Small intestine (tissue), 7 donors: ENCODE results near the gene ZFYVE28. TPM values are rescaled to one million over a fixed set of nuclear protein-coding genes. Genes with fewer than 3 reads are reported as not detected.
A peak's percentile ranks its signal among the peaks of the same experiment; 100 is the strongest.

Experiments used
- DNase-seq, 2 donors: peaks; one replicate each; pipeline versions ENCODE4 v3.0.0 to v3.0.0-alpha.2; 2013
- FAIRE-seq: peaks from 2 replicates; lab custom pipeline; 2012; peaks lifted over from hg19 to GRCh38; lab: Jason Lieb, UNC
- H3K27ac ChIP-seq, 3 donors: one replicate each; pipeline ENCODE4 v1.5.1; 2013; ENCODE audit warnings: low read length in 2 of 3, mild to moderate bottlenecking in 2 of 3, control low read depth in 1 of 3, inconsistent platforms in 1 of 3, low read depth in 1 of 3, moderate library complexity in 1 of 3
- H3K27me3 ChIP-seq, 3 donors: one replicate each; pipeline ENCODE4 v1.6.1; 2013; ENCODE audit warnings: low read length in 3 of 3, inconsistent platforms in 1 of 3; ENCODE audit not compliant: control insufficient read depth in 3 of 3, insufficient read depth in 3 of 3
- H3K36me3 ChIP-seq, 3 donors: one replicate each; pipeline ENCODE4 v1.6.1; 2013; ENCODE audit warnings: low read length in 3 of 3, inconsistent platforms in 1 of 3, low read depth in 1 of 3, mild to moderate bottlenecking in 1 of 3, moderate library complexity in 1 of 3; ENCODE audit not compliant: control insufficient read depth in 3 of 3, insufficient read depth in 2 of 3
- H3K4me1 ChIP-seq, 3 donors: one replicate each; pipeline ENCODE4 v1.6.1; 2013; ENCODE audit warnings: low read length in 2 of 3, inconsistent platforms in 1 of 3, low read depth in 1 of 3, mild to moderate bottlenecking in 1 of 3, moderate library complexity in 1 of 3; ENCODE audit not compliant: control insufficient read depth in 3 of 3, insufficient read depth in 2 of 3
- H3K4me3 ChIP-seq, 3 donors: one replicate each; pipeline ENCODE4 v1.5.1; 2013; ENCODE audit warnings: low read length in 3 of 3, control low read depth in 1 of 3, inconsistent platforms in 1 of 3, low read depth in 1 of 3, mild to moderate bottlenecking in 1 of 3, moderate library complexity in 1 of 3
- H3K9me3 ChIP-seq, 2 donors: one replicate each; pipeline ENCODE4 v1.6.1; 2013; ENCODE audit warnings: low read depth in 1 of 2, low read length in 1 of 2; ENCODE audit not compliant: control insufficient read depth in 2 of 2, insufficient read depth in 1 of 2
- WGBS, 3 donors: extraction: QIAGEN DNeasy Blood & Tissue Kit; methylation state at CpG; one replicate each; pipeline ENCODE4 v1.1.7; 2013; 5-methylcytosine and 5-hydroxymethylcytosine counted together
- polyA plus RNA-seq, 4 donors: library from polyadenylated mRNA; stranded (reverse) in 3 of 4; unstranded in 1 of 4; fragments of 200-250 nt in 3 of 4; fragments of 120-200 nt in 1 of 4; gene quantifications; one replicate each; pipeline versions ENCODE4 v1.2.1 to v1.2.3, GENCODE V29; 2013
- donor health status: healthy with polysubstance abuse.
- donor health status: control.
- donor health status: control.
- donor health status: Bipolar disorder and iron deficiency.
- donor health status: healthy.

Gene ZFYVE28
- polyA plus RNA-seq, 4 donors = 8.6 to 29.5 (median 12.8) TPM

DNA sequence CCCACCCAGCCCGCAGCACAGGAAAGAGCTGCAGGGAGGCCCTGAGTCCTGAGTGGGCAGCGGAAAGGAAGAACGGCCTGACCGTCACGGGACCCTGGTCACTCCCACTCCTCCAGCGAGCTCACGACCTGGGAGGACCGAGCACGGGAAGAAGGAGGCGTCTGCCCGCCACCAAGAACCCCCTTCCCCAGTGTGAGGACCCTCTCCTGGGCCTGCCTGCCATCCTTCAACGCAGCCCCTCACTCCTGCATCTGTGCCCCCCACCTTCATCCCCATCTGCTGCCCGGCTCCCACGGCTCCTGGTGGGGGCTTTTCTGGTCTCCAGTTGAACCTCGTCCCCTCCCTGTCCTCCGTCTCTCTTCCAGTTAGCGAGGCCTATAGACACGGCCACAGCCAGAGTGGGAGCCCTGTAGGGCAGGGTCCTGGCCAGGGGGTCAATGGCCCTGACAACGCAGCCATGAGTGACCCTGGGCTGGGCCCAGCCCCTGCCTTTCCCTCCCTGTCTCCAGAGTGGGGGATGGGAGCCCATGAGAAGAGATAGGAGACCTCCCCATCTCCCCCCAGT is 115.2 kb downstream of the ZFYVE28 start:
- no peaks in the 10 kb centered on the region for H3K27me3 ChIP-seq
- H3K36me3 ChIP-seq = peaks cover 0 to 4% (median 0%) of the 10 kb centered on the region in 3 donors
- WGBS, 3 donors = 89 to 95% (median 89%) methylated on average over 16 to 19 of the region's 19 CpGs
- no peaks in the 10 kb centered on the region for H3K4me1 ChIP-seq
- DNase-seq (no peak), FAIRE-seq (no peak)
- H3K4me3 ChIP-seq = no peak overlapping the region
- peaks cover 0 to 18% of the 10 kb centered on the region in 2 donors for H3K9me3 ChIP-seq
- no peak overlapping the region for H3K27ac ChIP-seq

DNA sequence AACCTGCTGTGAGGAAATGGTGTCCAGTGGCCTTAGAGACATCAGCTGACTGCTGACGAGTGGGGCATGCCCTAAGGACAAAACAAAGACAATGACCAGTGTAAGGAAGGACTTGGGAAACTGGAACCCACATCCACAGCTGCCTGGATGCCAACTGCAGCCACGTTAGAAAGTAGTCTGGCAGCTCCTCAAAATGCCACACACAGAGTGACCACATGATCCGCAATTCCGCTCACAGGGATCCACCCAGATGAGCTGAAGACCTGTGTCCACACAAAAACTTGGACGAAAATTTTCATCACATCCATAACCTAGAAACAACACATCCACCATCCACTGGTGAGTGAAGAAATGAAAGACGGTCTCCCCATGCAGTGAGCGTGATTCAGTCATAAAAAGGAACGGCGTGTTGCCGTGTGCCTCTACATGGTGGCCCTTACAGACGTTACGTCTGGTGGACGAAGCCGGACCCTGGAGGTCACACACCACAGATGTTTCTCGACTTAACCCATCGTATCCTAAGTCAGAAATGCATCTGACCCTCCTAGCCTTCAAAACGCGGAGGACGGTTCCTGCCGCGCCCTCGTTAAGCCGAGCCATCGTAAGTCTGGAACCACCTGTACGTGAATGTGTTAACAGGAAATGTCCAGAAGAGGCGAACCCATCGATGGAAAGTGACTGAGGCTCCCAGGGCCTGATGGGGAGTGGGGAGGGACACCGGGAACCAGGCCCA is 115.9 kb downstream of the ZFYVE28 start:
- 91 to 96% (median 94%) methylated on average over 28 of the region's 28 CpGs for WGBS, 3 donors
- Histone ChIP-seq H3K4me1 (no peaks in the 10 kb centered on the region), H3K36me3 (peaks cover 0 to 4% (median 0%) of the 10 kb centered on the region in 3 donors), H3K27ac (no peak overlapping the region), H3K9me3 (peaks cover 0 to 16% of the 10 kb centered on the region in 2 donors), H3K27me3 (no peaks in the 10 kb centered on the region), H3K4me3 (no peak overlapping the region)
- no peak for DNase-seq
- no peak for FAIRE-seq

DNA sequence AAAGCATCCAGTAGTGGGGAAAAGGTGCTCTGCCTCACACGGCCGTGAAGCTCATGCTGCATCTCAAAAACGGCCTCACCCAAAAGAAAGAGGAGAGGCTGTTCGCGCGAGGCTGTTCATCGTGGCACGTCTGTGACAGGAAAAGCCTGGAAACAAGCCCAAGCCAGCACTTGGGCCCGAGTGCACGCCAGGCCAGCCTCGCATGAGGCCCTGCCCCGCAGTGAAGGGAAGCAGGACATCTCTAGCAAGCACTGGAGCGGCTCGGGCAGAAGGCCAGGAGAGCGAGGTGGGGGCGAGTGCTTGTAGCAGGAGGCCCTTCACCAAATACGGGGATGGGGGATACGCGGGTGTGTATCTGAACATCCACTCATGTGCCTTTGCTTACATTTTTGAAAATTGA is 116.6 kb downstream of the ZFYVE28 start:
- H3K27me3 ChIP-seq = no peaks in the 10 kb centered on the region
- no peaks in the 10 kb centered on the region for H3K4me1 ChIP-seq
- H3K27ac ChIP-seq = no peak overlapping the region
- DNase-seq (peak in 1 of 2 donors; percentile 12), FAIRE-seq (no peak)
- no peak overlapping the region for H3K4me3 ChIP-seq
- 68 to 88% (median 83%) methylated on average over 19 of the region's 19 CpGs for WGBS, 3 donors
- H3K36me3 ChIP-seq = peaks cover 0 to 4% (median 0%) of the 10 kb centered on the region in 3 donors
- H3K9me3 ChIP-seq = peaks cover 0 to 14% of the 10 kb centered on the region in 2 donors

DNA sequence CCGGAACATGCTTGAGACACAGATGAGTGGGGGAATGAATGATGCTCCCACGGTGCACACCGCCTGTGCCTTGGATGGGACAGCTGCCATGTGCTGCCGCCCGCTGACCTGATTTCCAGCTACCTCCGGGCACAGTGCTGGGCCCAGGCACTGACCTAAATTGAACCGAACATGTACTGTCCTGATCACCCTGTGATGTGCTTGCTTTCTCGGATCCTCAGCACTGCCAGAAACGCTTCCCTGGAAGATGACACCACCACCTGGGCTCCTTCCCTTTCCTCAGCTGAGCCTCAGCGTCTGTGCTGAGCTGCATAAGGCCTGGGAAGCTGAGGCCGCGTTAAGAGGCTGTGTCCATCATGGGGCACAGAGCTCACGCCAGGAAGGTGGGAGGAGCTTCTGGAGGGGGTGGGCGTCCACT is 117.2 kb downstream of the ZFYVE28 start:
- no peak overlapping the region for H3K4me3 ChIP-seq
- no peaks in the 10 kb centered on the region for H3K27me3 ChIP-seq
- peaks cover 0 to 4% (median 0%) of the 10 kb centered on the region in 3 donors for H3K36me3 ChIP-seq
- H3K4me1 ChIP-seq = peaks cover 0 to 2% (median 0%) of the 10 kb centered on the region in 3 donors
- WGBS, 3 donors = 86 to 92% (median 88%) methylated on average over 14 of the region's 14 CpGs
- FAIRE-seq (no peak), DNase-seq (no peak)
- no peak overlapping the region for H3K27ac ChIP-seq
- peaks cover 0 to 12% of the 10 kb centered on the region in 2 donors for H3K9me3 ChIP-seq

DNA sequence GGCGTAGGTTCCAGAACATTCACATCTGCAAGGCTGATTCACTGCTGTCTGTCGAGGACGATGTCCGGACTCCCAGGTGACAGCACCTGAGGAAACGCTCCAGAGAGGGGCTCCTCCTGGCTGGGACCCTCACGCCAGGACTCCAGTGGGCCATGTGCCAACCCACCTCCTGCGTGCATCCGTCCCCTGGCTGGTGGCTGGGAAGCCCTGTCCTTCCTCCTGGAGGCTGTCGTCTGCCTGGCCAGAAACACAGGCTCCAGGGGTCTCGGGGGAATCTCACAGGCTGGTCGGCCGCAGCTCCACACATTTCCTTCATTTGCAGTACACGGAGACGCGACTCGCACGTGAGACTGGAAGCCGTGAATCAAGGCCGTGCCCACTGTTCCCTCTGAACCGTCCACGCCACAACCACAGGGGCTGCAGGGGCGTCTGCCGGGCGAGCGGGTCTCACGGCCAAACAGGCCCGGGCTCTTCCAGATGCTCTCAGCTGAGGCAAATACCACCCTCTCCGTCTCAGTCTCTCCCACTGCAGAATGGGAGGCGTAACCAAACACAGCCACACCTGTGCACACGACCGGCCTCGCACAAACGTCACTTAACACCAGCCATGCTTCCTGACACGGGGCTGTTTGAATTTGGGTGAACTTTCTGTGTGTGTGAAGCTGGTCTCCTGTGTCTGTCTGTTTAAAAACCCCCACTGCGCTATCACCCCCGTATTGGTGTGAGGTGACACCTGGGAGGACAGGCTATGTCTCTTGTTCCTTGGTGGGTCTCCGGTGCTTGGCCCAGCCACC is 117.8 kb downstream of the ZFYVE28 start:
- Histone ChIP-seq H3K36me3 (peaks cover 0 to 4% (median 0%) of the 10 kb centered on the region in 3 donors), H3K9me3 (peaks cover 0 to 12% of the 10 kb centered on the region in 2 donors), H3K4me1 (peaks cover 0 to 6% (median 0%) of the 10 kb centered on the region in 3 donors), H3K27me3 (no peaks in the 10 kb centered on the region), H3K27ac (no peak overlapping the region), H3K4me3 (no peak overlapping the region)
- FAIRE-seq = no peak
- WGBS, 3 donors = 91 to 93% (median 92%) methylated on average over 33 to 37 of the region's 37 CpGs
- no peak for DNase-seq

DNA sequence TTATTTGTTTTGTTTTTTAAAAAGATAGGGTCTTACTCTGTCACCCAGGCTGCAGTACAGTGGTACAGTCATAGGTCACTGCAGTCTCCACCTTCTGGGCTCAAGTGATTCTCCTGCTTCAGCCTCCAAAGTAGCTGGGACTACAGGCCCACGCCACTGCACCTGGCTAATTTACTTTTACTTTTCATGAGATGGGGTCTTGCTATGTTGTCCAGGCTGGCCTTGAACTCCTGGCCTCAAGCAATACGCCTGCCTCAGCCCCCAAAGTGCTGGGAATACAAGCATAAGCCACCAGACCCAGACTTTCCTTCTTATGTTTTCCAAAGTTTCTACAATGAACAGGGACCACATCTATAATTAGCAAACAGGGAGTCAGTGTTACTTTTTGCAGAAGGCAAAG is 118.7 kb downstream of the ZFYVE28 start:
- H3K27ac ChIP-seq = no peak overlapping the region
- H3K36me3 ChIP-seq = peaks cover 0 to 3% (median 0%) of the 10 kb centered on the region in 3 donors
- H3K9me3 ChIP-seq = peaks cover 0 to 12% of the 10 kb centered on the region in 2 donors
- peaks cover 0 to 6% (median 0%) of the 10 kb centered on the region in 3 donors for H3K4me1 ChIP-seq
- DNase-seq = no peak
- no peak overlapping the region for H3K4me3 ChIP-seq
- no peak for FAIRE-seq
- H3K27me3 ChIP-seq = no peaks in the 10 kb centered on the region
- 88 to 92% (median 90%) methylated on average over 2 of the region's 2 CpGs for WGBS, 3 donors

DNA sequence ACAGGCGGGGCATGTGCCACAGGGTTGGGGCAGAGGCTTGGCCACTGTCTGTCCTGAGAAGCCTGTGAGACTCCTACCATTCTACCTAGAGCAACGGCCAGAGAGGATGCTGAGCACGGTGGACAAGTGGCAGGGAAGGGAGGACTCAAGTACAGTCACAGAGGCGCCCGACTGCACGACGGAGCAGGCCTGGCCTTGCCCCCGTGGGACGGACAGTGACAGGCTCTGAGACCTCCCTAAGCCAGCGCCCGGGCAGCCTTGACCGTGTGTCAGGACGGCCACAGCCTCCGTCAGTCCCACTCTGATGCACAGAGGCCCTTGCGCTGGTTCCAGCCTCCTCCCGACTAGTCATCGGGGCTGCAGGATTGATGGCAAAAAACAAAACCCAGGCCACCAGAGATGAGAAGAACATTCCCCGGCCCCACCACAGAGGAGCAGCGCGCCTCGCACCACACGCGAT is 119.9 kb downstream of the ZFYVE28 start:
- Histone ChIP-seq H3K27me3 (no peaks in the 10 kb centered on the region), H3K27ac (no peak overlapping the region), H3K9me3 (peaks cover 0 to 12% of the 10 kb centered on the region in 2 donors), H3K36me3 (no peaks in the 10 kb centered on the region), H3K4me3 (no peak overlapping the region), H3K4me1 (peaks cover 0 to 6% (median 0%) of the 10 kb centered on the region in 3 donors)
- FAIRE-seq (no peak), DNase-seq (no peak)
- WGBS, 3 donors = 87 to 90% (median 89%) methylated on average over 23 of the region's 23 CpGs
